ENCODE measurements around the gene DHX34. TPM values are rescaled to one million over a fixed set of nuclear protein-coding genes. Genes with fewer than 3 reads are reported as not detected.

The DHX34 gene
- total and polyA plus RNA-seq, 9 of the 15 experiments (the other 6 are each of a cell fraction or from before 2014, with no cell fraction given) = 0.36 to 42.0 (median 15.0) TPM

GRCh38 chr19:47315125-47315821, 33.8 kb upstream of the DHX34 start (continued):
- TF ChIP-seq, protein P1, sequence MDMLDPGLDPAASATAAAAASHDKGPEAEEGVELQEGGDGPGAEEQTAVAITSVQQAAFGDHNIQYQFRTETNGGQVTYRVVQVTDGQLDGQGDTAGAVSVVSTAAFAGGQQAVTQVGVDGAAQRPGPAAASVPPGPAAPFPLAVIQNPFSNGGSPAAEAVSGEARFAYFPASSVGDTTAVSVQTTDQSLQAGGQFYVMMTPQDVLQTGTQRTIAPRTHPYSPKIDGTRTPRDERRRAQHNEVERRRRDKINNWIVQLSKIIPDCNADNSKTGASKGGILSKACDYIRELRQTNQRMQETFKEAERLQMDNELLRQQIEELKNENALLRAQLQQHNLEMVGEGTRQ (CRISPR knock-in tag; IDR thresholded peaks at IDR 0.05) = peak; percentile 51; the same call in 1 of the 2 replicates
- TF ChIP-seq ESRRA (IDR thresholded peaks at IDR 0.05; ENCODE audit: borderline replicate concordance, low read depth) (peak; percentile 47; the same call in 1 of the 2 replicates), HNRNPLL (IDR thresholded peaks at IDR 0.05; ENCODE audit: low read depth, low read length, poor library complexity, severe bottlenecking) (no peak), ZNF586 (CRISPR knock-in tag; conservative IDR thresholded peaks at IDR 0.05) (peak; percentile 86), MYC (IDR thresholded peaks at IDR 0.05; ENCODE audit: low read depth, low read length) (peak; percentile 66), MYC (CRISPR knock-in tag; IDR thresholded peaks at IDR 0.05; ENCODE audit: borderline replicate concordance, low read depth) (no peak), POLR2B (IDR thresholded peaks at IDR 0.05; ENCODE audit: low read depth, partially characterized antibody) (no peak), CBX1 (IDR thresholded peaks at IDR 0.05; ENCODE audit: low read depth) (no peak), BCLAF1 (IDR thresholded peaks at IDR 0.05; ENCODE audit: borderline replicate concordance in 1 of 2, control insufficient read depth in 1 of 2, low read depth in 2 of 2, low read length in 1 of 2) (no peak), ZNF76 (CRISPR knock-in tag; IDR thresholded peaks at IDR 0.05; ENCODE audit: borderline replicate concordance) (no peak), ZBTB1 (CRISPR knock-in tag; IDR thresholded peaks at IDR 0.05; ENCODE audit: borderline replicate concordance, low read depth) (no peak), ZBTB8A (IDR thresholded peaks at IDR 0.05; ENCODE audit: partially characterized antibody) (no peak), TAL1 (IDR thresholded peaks at IDR 0.05) (no peak), KLF6 (CRISPR knock-in tag; IDR thresholded peaks at IDR 0.05; ENCODE audit: borderline replicate concordance) (no peak; the same call in 1 of the 2 replicates), ZNF174 (CRISPR knock-in tag; IDR thresholded peaks at IDR 0.05) (no peak), CBX5 (IDR thresholded peaks at IDR 0.05; ENCODE audit: borderline replicate concordance, low read depth) (no peak), PCBP2 (IDR thresholded peaks at IDR 0.05; ENCODE audit: low read depth, low read length, poor library complexity, severe bottlenecking) (no peak), ZNF778 (CRISPR knock-in tag; IDR thresholded peaks at IDR 0.05) (no peak), HMG20B (CRISPR knock-in tag; IDR thresholded peaks at IDR 0.05) (no peak), NFXL1 (CRISPR knock-in tag; IDR thresholded peaks at IDR 0.05) (no peak), GTF2B (IDR thresholded peaks at IDR 0.05; ENCODE audit: extremely low read depth, insufficient read length) (no peak)
- TF ChIP-seq, protein P2, sequence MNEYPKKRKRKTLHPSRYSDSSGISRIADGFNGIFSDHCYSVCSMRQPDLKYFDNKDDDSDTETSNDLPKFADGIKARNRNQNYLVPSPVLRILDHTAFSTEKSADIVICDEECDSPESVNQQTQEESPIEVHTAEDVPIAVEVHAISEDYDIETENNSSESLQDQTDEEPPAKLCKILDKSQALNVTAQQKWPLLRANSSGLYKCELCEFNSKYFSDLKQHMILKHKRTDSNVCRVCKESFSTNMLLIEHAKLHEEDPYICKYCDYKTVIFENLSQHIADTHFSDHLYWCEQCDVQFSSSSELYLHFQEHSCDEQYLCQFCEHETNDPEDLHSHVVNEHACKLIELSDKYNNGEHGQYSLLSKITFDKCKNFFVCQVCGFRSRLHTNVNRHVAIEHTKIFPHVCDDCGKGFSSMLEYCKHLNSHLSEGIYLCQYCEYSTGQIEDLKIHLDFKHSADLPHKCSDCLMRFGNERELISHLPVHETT (CRISPR knock-in tag; conservative IDR thresholded peaks at IDR 0.05 in 1 of 2, IDR thresholded peaks at IDR 0.05 in 1 of 2) = peak in 1 of 2 experiments; percentile 68; a peak in 1 of 4 replicates
